Right atrium auricular region (tissue), 2 donors: ENCODE results near the gene KCNIP1. TPM values are rescaled to one million over a fixed set of nuclear protein-coding genes. Genes with fewer than 3 reads are reported as not detected.

Source experiments
- DNase-seq: peaks from one replicate; pipeline ENCODE4 v3.0.0-alpha.2; 2019; ENCODE audit warnings: low spot score
- H3K27ac ChIP-seq, 2 donors: fragments of 200-600 bp; sonication (generic); 1 replicate in 1 of 2; 2 replicates in 1 of 2; pipeline ENCODE4 v1.5.1; 2016 to 2019
- H3K27me3 ChIP-seq, 2 donors: fragments of 200-600 bp; sonication (generic); one replicate each; pipeline versions ENCODE4 v1.5.1 to v1.6.0; 2017 to 2019
- H3K36me3 ChIP-seq: fragments of 200-600 bp; sonication (generic); one replicate; pipeline ENCODE4 v1.5.1; 2016
- H3K4me1 ChIP-seq, 2 donors: fragments of 200-600 bp; sonication (generic); one replicate each; pipeline versions ENCODE4 v1.5.1 to v1.6.0; 2017 to 2019
- H3K4me3 ChIP-seq, 2 donors: fragments of 200-600 bp; sonication (generic); 1 replicate in 1 of 2; 2 replicates in 1 of 2; pipeline ENCODE4 v1.5.1; 2017 to 2019; ENCODE audit warnings: mild to moderate bottlenecking in 1 of 2, moderate library complexity in 1 of 2
- H3K9me3 ChIP-seq, 2 donors: fragments of 200-600 bp; sonication (generic); one replicate each; pipeline ENCODE4 v1.5.1; 2019
- total RNA-seq, 2 donors: library from RNA; depleted of rRNA; stranded (reverse); fragments of >200 nt; gene quantifications; one replicate each; pipeline ENCODE4 v1.1.0, GENCODE V29; 2016
- TF ChIP-seq, protein P1 (sequence below), 2 donors: fragments of 200-600 bp; sonication (generic); IDR thresholded peaks; one replicate each; pipeline ENCODE4 v1.5.1; 2019; ENCODE audit warnings: antibody characterized with exemption in 2 of 2

Gene KCNIP1
- total RNA-seq, 2 donors from 2014 or later = not detected

GRCh38 chr5:170720179-170720578 lies 216.4 kb downstream of the KCNIP1 start:
- H3K4me1 ChIP-seq = no peaks in the 10 kb centered on the region
- H3K36me3 ChIP-seq = no peaks in the 10 kb centered on the region
- TF ChIP-seq, protein P1, sequence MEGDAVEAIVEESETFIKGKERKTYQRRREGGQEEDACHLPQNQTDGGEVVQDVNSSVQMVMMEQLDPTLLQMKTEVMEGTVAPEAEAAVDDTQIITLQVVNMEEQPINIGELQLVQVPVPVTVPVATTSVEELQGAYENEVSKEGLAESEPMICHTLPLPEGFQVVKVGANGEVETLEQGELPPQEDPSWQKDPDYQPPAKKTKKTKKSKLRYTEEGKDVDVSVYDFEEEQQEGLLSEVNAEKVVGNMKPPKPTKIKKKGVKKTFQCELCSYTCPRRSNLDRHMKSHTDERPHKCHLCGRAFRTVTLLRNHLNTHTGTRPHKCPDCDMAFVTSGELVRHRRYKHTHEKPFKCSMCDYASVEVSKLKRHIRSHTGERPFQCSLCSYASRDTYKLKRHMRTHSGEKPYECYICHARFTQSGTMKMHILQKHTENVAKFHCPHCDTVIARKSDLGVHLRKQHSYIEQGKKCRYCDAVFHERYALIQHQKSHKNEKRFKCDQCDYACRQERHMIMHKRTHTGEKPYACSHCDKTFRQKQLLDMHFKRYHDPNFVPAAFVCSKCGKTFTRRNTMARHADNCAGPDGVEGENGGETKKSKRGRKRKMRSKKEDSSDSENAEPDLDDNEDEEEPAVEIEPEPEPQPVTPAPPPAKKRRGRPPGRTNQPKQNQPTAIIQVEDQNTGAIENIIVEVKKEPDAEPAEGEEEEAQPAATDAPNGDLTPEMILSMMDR (IDR thresholded peaks at IDR 0.05) = no peak
- H3K27ac ChIP-seq = no peak overlapping the region
- H3K9me3 ChIP-seq = no peaks in the 10 kb centered on the region
- DNase-seq = no peak
- no peaks in the 10 kb centered on the region for H3K27me3 ChIP-seq
- no peak overlapping the region for H3K4me3 ChIP-seq

GRCh38 chr5:170720984-170721383 lies 217.2 kb downstream of the KCNIP1 start:
- no peak for DNase-seq
- H3K4me1 ChIP-seq = no peaks in the 10 kb centered on the region
- no peak overlapping the region for H3K4me3 ChIP-seq
- no peaks in the 10 kb centered on the region for H3K36me3 ChIP-seq
- no peaks in the 10 kb centered on the region for H3K9me3 ChIP-seq
- no peaks in the 10 kb centered on the region for H3K27me3 ChIP-seq
- H3K27ac ChIP-seq = no peak overlapping the region
- TF ChIP-seq, protein P1 (IDR thresholded peaks at IDR 0.05) = no peak

DNA sequence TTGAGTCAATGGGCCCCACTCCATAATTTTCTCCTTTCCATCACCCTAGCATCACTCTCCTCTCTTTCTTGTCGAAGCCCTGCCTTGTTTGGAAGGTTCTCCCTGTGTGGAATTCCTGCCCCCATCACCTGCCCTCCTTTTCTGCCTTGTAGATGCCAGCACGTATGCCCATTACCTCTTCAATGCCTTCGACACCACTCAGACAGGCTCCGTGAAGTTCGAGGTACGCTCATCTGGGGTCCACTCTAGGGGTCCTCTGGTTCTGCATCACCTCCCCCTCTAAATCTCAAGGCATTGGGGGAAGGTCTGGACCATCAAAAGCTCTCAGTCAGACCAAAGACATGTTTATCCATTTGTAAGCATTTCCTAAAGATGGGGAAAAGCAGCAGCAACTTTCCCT lies 217.9 kb downstream of the KCNIP1 start:
- no peak for DNase-seq
- no peaks in the 10 kb centered on the region for H3K36me3 ChIP-seq
- TF ChIP-seq, protein P1 (IDR thresholded peaks at IDR 0.05) = no peak

GRCh38 chr5:170722316-170722715 lies 218.5 kb downstream of the KCNIP1 start:
- TF ChIP-seq, protein P1 (IDR thresholded peaks at IDR 0.05) = no peak
- no peak overlapping the region for H3K4me3 ChIP-seq
- no peaks in the 10 kb centered on the region for H3K4me1 ChIP-seq
- no peaks in the 10 kb centered on the region for H3K27me3 ChIP-seq
- DNase-seq = no peak
- H3K9me3 ChIP-seq = no peaks in the 10 kb centered on the region
- no peaks in the 10 kb centered on the region for H3K36me3 ChIP-seq
- no peak overlapping the region for H3K27ac ChIP-seq

More for the DNA sequence above, 217.9 kb downstream of the KCNIP1 start:
- no peak overlapping the region for H3K27ac ChIP-seq
- H3K4me3 ChIP-seq = no peak overlapping the region
- H3K27me3 ChIP-seq = no peaks in the 10 kb centered on the region
- no peaks in the 10 kb centered on the region for H3K4me1 ChIP-seq
- H3K9me3 ChIP-seq = no peaks in the 10 kb centered on the region

GRCh38 chr5:170731052-170731451 lies 227.2 kb downstream of the KCNIP1 start:
- Histone ChIP-seq H3K9me3 (peaks cover 0 to 16% of the 10 kb centered on the region in 2 donors), H3K4me1 (no peaks in the 10 kb centered on the region), H3K27ac (no peak overlapping the region), H3K4me3 (no peak overlapping the region), H3K27me3 (no peaks in the 10 kb centered on the region), H3K36me3 (no peaks in the 10 kb centered on the region)
- DNase-seq = no peak
- TF ChIP-seq, protein P1 (IDR thresholded peaks at IDR 0.05) = no peak

GRCh38 chr5:170732685-170733084 lies 228.9 kb downstream of the KCNIP1 start:
- H3K36me3 ChIP-seq = no peaks in the 10 kb centered on the region
- H3K4me1 ChIP-seq = no peaks in the 10 kb centered on the region
- no peak overlapping the region for H3K4me3 ChIP-seq
- TF ChIP-seq, protein P1 (IDR thresholded peaks at IDR 0.05) = no peak
- H3K27me3 ChIP-seq = no peaks in the 10 kb centered on the region
- no peak for DNase-seq
- peaks cover 0 to 16% of the 10 kb centered on the region in 2 donors for H3K9me3 ChIP-seq
- no peak overlapping the region for H3K27ac ChIP-seq
